Skeletal muscle cell (primary cell): ENCODE results near the gene PARP1.

Source experiments
- DNase-seq: peaks from one replicate; pipeline ENCODE4 v3.0.0-alpha.2; 2010; ENCODE audit warnings: low read depth
- H3K4me3 ChIP-seq: 2 replicates; pipeline ENCODE4 v1.5.1; 2011; ENCODE audit warnings: low read depth, mild to moderate bottlenecking, control low read depth, low read length, moderate library complexity

PARP1 gene

GRCh38 chr1:226388131-226388530, 19.8 kb downstream of the PARP1 start:
- no peak for DNase-seq

GRCh38 chr1:226384717-226385116, 23.2 kb downstream of the PARP1 start:
- no peak overlapping the region for H3K4me3 ChIP-seq
- no peak for DNase-seq

More at GRCh38 chr1:226388131-226388530, 19.8 kb downstream of the PARP1 start:
- H3K4me3 ChIP-seq, result no peak overlapping the region

DNA sequence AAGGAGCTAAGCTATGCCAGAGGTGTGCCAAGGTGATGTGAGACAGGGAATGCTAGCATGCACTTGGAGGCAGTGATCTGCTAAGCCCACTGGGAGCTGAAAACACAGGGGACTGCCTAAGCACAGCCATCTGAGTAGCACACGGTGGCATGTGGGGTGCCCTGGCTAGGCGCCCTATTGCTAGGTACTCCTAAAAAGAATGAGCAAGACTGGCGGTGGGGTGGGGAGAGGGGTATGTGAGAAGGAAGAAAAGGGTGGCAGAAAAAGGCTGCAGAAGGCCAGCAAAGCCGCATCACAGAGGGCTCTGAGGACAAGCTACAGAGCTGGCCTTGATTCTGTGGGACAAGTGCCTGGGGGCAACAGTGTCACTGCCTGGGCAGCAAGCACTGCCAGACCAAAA, 23.9 kb downstream of the PARP1 start:
- no peak overlapping the region for H3K4me3 ChIP-seq
- DNase-seq, result no peak

- no peak for DNase-seq
Observed at GRCh38 chr1:226382030-226382429, 25.9 kb downstream of the PARP1 start.

DNA sequence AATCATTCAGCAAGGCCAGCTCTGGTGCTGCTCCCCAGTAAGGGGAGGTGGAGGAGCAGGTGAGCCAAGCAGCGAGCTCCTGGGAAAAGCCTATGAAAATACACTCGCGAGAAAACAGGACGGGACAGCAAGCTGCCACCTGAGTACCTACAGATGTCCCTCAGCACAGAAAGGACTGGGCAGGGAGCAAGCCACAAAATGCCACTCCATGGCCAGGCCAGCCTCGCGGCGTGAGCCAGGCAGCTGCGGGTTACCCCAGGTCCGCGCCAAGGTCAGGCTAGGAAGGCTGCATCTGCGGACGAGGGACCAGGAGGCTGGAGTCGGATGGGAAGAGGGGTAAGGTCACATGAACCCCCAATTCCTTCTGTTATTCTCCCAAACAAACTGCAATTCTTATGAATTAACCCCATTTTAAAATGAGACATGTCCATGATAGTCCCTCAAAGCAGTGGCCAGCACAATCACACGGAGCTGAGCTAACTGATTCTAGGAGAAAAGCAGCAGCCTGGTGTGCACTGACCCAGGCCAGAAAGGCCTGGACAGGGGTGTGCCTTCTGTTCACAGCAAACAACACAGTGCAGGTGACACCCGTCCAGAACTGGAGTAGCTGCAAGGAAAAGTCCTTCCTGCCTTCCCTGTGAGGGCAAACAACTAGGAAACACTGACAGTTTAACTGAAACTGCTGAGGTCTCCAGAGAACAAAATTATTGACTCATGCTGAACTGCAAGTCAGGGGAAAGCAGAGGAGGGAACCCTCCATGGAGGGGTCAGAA, 26.5 kb downstream of the PARP1 start:
- H3K4me3 ChIP-seq, result no peak overlapping the region
- DNase-seq, result no peak

More at GRCh38 chr1:226382030-226382429, 25.9 kb downstream of the PARP1 start:
- H3K4me3 ChIP-seq, result no peak overlapping the region

DNA sequence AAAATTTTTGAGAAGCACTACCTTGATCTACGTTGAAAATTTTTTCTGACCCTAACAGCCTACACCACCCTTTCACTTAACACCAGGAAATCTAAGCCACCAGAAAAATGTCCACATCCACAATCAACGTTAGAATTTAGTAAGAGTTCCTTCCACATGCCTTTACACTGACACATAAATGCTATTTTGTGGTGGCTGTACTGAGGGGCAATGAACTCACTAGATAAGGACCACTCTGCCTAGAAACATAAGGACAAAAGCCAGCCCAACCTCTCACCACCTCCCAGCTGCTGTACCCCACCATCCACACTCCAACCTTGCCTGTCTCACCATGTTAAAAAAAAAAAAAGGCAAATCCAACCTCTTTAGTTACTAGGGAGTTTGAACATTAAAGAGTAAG, 29.8 kb downstream of the PARP1 start:
- H3K4me3 ChIP-seq, result no peak overlapping the region
- DNase-seq, result no peak

- DNase-seq, result no peak
- no peak overlapping the region for H3K4me3 ChIP-seq
Observed at GRCh38 chr1:226376300-226376699, 31.6 kb downstream of the PARP1 start.

DNA sequence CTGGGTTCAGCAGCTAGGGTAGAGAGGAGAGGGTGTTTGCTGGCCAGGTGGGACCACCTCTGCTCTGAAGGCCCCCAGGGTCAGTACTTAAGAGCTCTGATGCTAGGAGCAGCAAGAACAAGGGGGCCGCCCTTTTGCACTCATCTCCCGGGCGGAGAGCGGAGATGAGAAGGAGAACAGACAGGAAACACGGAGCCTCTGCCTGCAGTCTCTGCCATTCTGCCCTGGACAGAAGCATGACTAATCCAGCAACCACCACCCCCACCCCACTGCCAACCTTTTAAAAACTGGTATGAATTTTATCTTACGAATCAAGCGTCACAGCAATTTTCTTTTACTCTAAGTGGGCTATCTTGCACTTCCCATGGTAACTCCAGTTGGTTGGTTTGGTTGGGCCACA, 34.5 kb downstream of the PARP1 start:
- no peak for DNase-seq
- no peak overlapping the region for H3K4me3 ChIP-seq

DNA sequence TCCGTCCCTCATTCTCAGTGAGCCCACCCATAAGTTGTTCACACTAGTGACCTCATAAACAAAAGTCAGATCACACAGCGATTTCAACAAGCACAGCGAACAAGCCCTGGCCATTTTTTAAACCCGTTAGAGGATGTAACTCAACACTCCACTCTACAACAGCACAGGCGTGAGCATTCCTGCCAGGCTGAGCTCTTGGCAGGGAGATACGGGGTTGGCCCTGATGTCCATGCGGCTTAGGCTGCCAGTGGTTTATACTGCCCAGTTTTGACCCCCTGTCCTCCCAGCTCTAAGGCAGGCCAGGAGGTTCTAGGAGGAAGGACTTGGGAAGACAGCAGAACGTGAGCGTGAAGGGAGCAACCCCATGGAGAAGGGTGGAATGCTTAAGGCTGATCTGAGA, 35.0 kb downstream of the PARP1 start:
- no peak for DNase-seq
- H3K4me3 ChIP-seq, result no peak overlapping the region

- no peak for DNase-seq
- no peak overlapping the region for H3K4me3 ChIP-seq
Observed at GRCh38 chr1:226371866-226372490, 35.9 kb downstream of the PARP1 start.

DNA sequence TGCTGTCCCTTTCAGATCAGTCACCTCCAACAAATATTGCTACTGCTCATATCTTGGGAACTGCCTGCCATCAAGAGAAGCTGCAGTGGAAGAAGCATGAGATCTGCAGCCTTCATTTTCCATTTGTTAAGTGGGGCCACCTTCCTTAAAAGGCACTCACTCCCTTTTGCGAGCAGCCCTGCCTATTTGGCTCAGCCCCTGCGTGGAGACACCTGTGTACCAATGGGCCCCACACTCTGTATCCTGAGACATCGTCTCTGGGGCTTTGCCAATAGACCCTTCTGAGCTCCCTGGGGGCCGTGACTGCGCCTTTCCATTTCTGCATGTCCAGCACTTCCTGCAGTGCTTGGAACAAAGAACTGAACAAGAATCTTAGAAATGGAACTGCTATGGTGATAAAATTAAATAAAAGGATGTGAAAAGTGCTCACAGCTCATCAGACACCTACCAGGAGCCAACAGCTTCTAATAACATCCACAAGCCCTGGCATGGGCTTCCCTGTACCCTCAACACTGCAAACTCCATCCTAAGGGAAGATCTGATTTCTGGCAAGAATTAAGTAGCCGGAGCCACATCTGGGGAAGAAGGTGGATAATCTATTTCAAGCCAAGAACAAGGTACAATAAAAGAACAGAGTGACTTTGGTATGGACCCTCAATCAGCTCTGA, 36.7 kb downstream of the PARP1 start:
- no peak for DNase-seq
- no peak overlapping the region for H3K4me3 ChIP-seq

- DNase-seq, result no peak
- H3K4me3 ChIP-seq, result no peak overlapping the region
Observed at GRCh38 chr1:226370144-226370923, 37.6 kb downstream of the PARP1 start.

- DNase-seq, result no peak
- no peak overlapping the region for H3K4me3 ChIP-seq
Observed at GRCh38 chr1:226369110-226369509, 38.8 kb downstream of the PARP1 start.

- DNase-seq, result no peak
- no peak overlapping the region for H3K4me3 ChIP-seq
Observed at GRCh38 chr1:226366290-226366689, 41.6 kb downstream of the PARP1 start.

- no peak overlapping the region for H3K4me3 ChIP-seq
- peak; percentile 53 for DNase-seq
Observed at GRCh38 chr1:226365831-226366231, 42.1 kb downstream of the PARP1 start.

DNA sequence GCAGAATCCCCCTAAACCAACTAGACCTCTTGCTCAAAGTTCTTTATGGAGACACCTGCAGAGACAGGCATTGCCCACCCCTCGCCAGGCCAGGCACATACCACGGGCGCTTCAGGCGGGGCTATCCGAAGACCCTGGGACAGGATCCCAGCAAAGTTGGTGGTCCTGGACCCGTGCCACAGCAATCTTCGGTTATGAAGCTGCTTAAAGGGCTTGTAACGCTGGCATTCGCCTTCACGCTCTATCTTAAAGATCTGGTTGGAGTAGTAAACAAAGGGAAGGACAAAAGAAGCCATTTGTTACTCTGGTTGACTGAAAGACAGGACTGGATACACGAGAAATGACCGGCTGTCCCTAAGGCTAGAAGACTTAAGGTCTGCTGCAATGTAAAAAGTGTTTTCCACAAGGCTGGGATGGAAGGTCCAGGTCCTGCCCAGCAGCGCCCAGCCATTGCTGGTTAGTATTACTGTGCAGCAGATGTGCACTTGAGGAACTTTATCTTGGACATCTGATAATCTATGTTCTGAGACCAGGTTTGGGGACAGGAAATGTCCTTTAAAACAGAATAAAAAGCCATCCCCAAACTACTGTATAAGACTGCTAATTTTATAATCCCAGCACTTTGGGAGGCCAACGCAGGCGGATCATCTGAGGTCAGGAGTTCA, 42.9 kb downstream of the PARP1 start:
- no peak overlapping the region for H3K4me3 ChIP-seq
- DNase-seq, result no peak

DNA sequence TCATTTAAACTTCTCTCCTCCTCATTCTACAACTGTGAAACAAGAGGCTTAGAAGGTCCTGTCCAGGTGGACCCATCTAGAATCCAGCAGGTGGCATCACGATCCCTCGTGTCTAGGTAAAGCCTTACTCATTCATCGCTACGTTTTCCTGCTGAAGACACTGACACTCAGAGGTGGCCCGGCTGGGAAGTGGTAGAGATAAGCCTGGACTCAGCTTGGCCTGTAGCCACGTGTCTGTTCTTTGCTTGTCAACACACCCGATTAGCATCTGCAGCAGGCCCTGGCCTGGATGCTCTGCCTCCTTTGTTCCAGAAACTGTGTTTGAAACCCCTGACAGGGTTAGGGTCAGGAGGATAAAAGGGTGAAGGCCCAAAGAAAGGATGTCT, 43.4 kb downstream of the PARP1 start:
- DNase-seq, result no peak
- H3K4me3 ChIP-seq, result no peak overlapping the region

DNA sequence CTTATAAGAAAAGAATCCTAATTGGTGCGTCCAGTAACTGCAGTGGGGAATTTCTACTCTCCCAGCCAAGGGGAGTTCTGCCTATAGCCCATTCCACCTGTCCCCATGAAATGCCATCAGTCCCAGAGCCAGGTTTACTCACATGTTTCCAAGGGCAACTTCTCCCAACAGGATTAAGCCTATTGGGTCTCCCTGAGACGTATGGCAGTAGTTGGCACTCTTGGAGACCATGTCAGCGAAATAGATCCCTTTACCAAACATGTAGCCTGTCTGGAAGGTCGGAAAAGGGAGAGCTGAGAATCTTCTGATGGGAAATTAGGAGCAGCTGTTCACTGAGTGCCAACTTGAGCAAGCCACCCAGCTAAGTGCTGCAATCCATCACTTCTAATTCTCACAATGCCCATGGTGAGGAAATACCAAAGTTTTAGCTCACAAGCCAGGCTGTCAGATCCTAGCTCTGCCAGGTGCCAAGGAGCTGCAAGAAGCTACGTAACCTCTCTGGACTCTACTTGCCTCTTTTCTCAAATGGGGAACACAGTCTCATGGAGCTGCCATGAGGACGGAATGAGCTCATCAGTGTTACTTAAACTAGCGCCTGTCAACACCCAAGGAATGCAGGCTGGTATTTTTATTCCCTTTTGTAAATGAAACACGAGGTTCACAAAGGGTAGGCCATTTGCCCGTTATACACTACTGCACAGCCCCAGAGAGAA, 43.9 kb downstream of the PARP1 start:
- no peak for DNase-seq
- H3K4me3 ChIP-seq, result no peak overlapping the region

DNA sequence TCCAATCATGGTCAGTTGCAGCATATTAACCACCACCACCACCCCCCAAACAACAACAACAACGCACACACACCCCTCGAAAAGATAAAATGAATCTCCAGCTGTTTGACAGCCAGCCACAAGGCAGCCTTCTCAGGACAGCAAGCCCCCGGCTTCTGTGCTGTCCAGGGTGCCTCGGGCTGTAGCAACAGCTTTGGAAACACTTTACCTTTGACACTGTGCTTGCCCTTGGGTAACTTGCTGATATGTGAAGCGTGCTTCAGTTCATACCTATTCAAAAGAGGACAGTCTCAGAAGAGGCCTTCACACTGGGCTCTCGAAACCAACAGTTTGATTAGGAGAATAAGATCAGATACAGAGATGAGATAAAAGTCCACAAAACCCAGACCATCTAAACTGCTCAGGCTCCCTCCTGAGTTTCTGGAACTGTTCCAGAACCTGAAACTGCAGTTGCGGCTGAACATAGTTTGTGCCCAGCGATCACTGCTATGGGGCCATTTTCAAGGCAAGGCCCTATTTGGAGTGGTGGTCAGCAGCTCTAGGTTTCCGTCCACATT, 44.9 kb downstream of the PARP1 start:
- no peak for DNase-seq
- H3K4me3 ChIP-seq, result no peak overlapping the region
